ENCODE results near the gene CAPZA1. TPM values are rescaled to one million over a fixed set of nuclear protein-coding genes. Genes with fewer than 3 reads are reported as not detected.
A peak's percentile ranks its signal among the peaks of the same experiment; 100 is the strongest.

CAPZA1 gene
- total RNA-seq, 2 donors from 2014 or later = 165 to 178 TPM

GRCh38 chr1:112674440-112674985 is 54.9 kb downstream of the CAPZA1 start, which contains the start of gene MOV10:
TSS of gene MOV10 (plus strand) at chr1:112674659. CDS start at chr1:112674913, 254 bp downstream.
- H3K9ac ChIP-seq (ENCODE audit: low read depth in 2 of 2, low read length in 2 of 2) = peak within 1 kb of the TSS; percentile 81 to 91
- peak; percentile 70 for DNase-seq
- H3K36me3 ChIP-seq = no peaks in the 10 kb centered on the region
- H3K9me3 ChIP-seq = no peaks in the 10 kb centered on the region
- H3K27me3 ChIP-seq = no peaks in the 10 kb centered on the region
- no peak for TF ChIP-seq CTCF (IDR thresholded peaks at IDR 0.05)
- peak within 1 kb of the TSS; percentile 80 for H3K4me3 ChIP-seq
- peak within 1 kb of the TSS; percentile 89 for H3K27ac ChIP-seq
- intact Hi-C loops (cut with DNase I) = no loop called here
- no peaks in the 10 kb centered on the region for H3K4me1 ChIP-seq

- H3K9me3 ChIP-seq = no peaks in the 10 kb centered on the region
- H3K36me3 ChIP-seq = no peaks in the 10 kb centered on the region
- H3K27me3 ChIP-seq = no peaks in the 10 kb centered on the region
- intact Hi-C loops (cut with DNase I) = no loop called here
- peak overlapping the region; percentile 89 for H3K27ac ChIP-seq
- DNase-seq = peak; percentile 47
- TF ChIP-seq CTCF (IDR thresholded peaks at IDR 0.05) = no peak
- H3K4me1 ChIP-seq = no peaks in the 10 kb centered on the region
- peak overlapping the region; percentile 80 for H3K4me3 ChIP-seq
- peak overlapping the region; percentile 81 to 91 for H3K9ac ChIP-seq (ENCODE audit: low read depth in 2 of 2, low read length in 2 of 2)
Observed at GRCh38 chr1:112674986-112675727, 55.5 kb downstream of the CAPZA1 start.

GRCh38 chr1:112675728-112676381 is 56.2 kb downstream of the CAPZA1 start:
- H3K4me1 ChIP-seq = no peaks in the 10 kb centered on the region
- intact Hi-C loops (cut with DNase I) = no loop called here

GRCh38 chr1:112676543-112676942 is 56.9 kb downstream of the CAPZA1 start:
- Histone ChIP-seq H3K27ac (no peak overlapping the region), H3K4me3 (no peak overlapping the region), H3K9me3 (no peaks in the 10 kb centered on the region), H3K9ac (ENCODE audit: low read depth in 2 of 2, low read length in 2 of 2) (no peak overlapping the region), H3K4me1 (no peaks in the 10 kb centered on the region), H3K27me3 (no peaks in the 10 kb centered on the region), H3K36me3 (no peaks in the 10 kb centered on the region)
- intact Hi-C loops (cut with DNase I) = no loop called here
- TF ChIP-seq CTCF (IDR thresholded peaks at IDR 0.05) = no peak
- no peak for DNase-seq

More at GRCh38 chr1:112675728-112676381, 56.2 kb downstream of the CAPZA1 start:
- no peak for TF ChIP-seq CTCF (IDR thresholded peaks at IDR 0.05)
- H3K36me3 ChIP-seq = no peaks in the 10 kb centered on the region
- H3K4me3 ChIP-seq = peak overlapping the region; percentile 80
- H3K9me3 ChIP-seq = no peaks in the 10 kb centered on the region
- no peaks in the 10 kb centered on the region for H3K27me3 ChIP-seq
- peak overlapping the region; percentile 81 to 91 for H3K9ac ChIP-seq (ENCODE audit: low read depth in 2 of 2, low read length in 2 of 2)
- DNase-seq = no peak
- no peak overlapping the region for H3K27ac ChIP-seq

- Histone ChIP-seq H3K27me3 (no peaks in the 10 kb centered on the region), H3K27ac (no peak overlapping the region), H3K9me3 (no peaks in the 10 kb centered on the region), H3K36me3 (no peaks in the 10 kb centered on the region), H3K4me1 (no peaks in the 10 kb centered on the region), H3K4me3 (no peak overlapping the region), H3K9ac (ENCODE audit: low read depth in 2 of 2, low read length in 2 of 2) (no peak overlapping the region)
- DNase-seq = no peak
- intact Hi-C loops (cut with DNase I) = no loop called here
- no peak for TF ChIP-seq CTCF (IDR thresholded peaks at IDR 0.05)
Observed at GRCh38 chr1:112677501-112677900, 57.9 kb downstream of the CAPZA1 start.
